ENCODE data around the gene DIRAS1. TPM values are rescaled to one million over a fixed set of nuclear protein-coding genes. Genes with fewer than 3 reads are reported as not detected.

Gene DIRAS1
- total and polyA plus RNA-seq, 4 donors = 0.01 to 0.09 (median 0.08) TPM; not detected in 1

GRCh38 chr19:2732883-2733282 is 11.7 kb upstream of the DIRAS1 start:
- Histone ChIP-seq H3K9me3 (ENCODE audit: control insufficient read depth in 4 of 4, low read length in 3 of 4) (peaks cover 0 to 2% (median 0%) of the 10 kb centered on the region in 4 donors), H3K27me3 (ENCODE audit: control insufficient read depth in 4 of 4, insufficient read depth in 4 of 4, low read length in 3 of 4) (no peaks in the 10 kb centered on the region), H3K27ac (ENCODE audit: low read depth in 1 of 2, low read length in 2 of 2) (no peak overlapping the region), H3K4me1 (ENCODE audit: control insufficient read depth in 4 of 4, insufficient read depth in 4 of 4, low read length in 3 of 4) (no peaks in the 10 kb centered on the region), H3K4me3 (ENCODE audit: low read depth in 1 of 3, low read length in 3 of 3) (no peak overlapping the region), H3K9ac (ENCODE audit: low read depth in 1 of 2, low read length in 2 of 2) (no peak overlapping the region), H3K36me3 (ENCODE audit: control insufficient read depth in 4 of 4, insufficient read depth in 3 of 4, low read depth in 1 of 4, low read length in 3 of 4) (peaks cover 5 to 30% (median 9%) of the 10 kb centered on the region in 4 donors)
- TF ChIP-seq TAF1 (conservative IDR thresholded peaks at IDR 0.05) = no peak
- WGBS = 97% methylated on average over 38 of the region's 38 CpGs
- DNase-seq (ENCODE audit: low spot score) = no peak

GRCh38 chr19:2732157-2732725 is 11.1 kb upstream of the DIRAS1 start:
- no peak for DNase-seq (ENCODE audit: low spot score)
- H3K4me3 ChIP-seq (ENCODE audit: low read depth in 1 of 3, low read length in 3 of 3) = no peak overlapping the region
- H3K27ac ChIP-seq (ENCODE audit: low read depth in 1 of 2, low read length in 2 of 2) = no peak overlapping the region
- H3K9me3 ChIP-seq (ENCODE audit: control insufficient read depth in 4 of 4, low read length in 3 of 4) = peaks cover 0 to 2% (median 0%) of the 10 kb centered on the region in 4 donors
- H3K4me1 ChIP-seq (ENCODE audit: control insufficient read depth in 4 of 4, insufficient read depth in 4 of 4, low read length in 3 of 4) = no peaks in the 10 kb centered on the region
- H3K9ac ChIP-seq (ENCODE audit: low read depth in 1 of 2, low read length in 2 of 2) = no peak overlapping the region
- H3K36me3 ChIP-seq (ENCODE audit: control insufficient read depth in 4 of 4, insufficient read depth in 3 of 4, low read depth in 1 of 4, low read length in 3 of 4) = peaks cover 5 to 30% (median 9%) of the 10 kb centered on the region in 4 donors
- no peak for TF ChIP-seq RXRA (IDR thresholded peaks at IDR 0.05)
- TF ChIP-seq GABPA (IDR thresholded peaks at IDR 0.05 in 1 of 2, conservative IDR thresholded peaks at IDR 0.05 in 1 of 2) = no peak
- TF ChIP-seq HNF4G (IDR thresholded peaks at IDR 0.05) = no peak
- TF ChIP-seq HNF4A (conservative IDR thresholded peaks at IDR 0.05) = no peak
- no peak for TF ChIP-seq JUND (IDR thresholded peaks at IDR 0.05)
- no peak for TF ChIP-seq NR2F2 (IDR thresholded peaks at IDR 0.05)
- no peak for TF ChIP-seq RAD21 (IDR thresholded peaks at IDR 0.05)
- TF ChIP-seq EGR1 (IDR thresholded peaks at IDR 0.05; ENCODE audit: low read depth in 2 of 2) = no peak
- TF ChIP-seq TAF1 (conservative IDR thresholded peaks at IDR 0.05) = no peak
- TF ChIP-seq FOXA1 (IDR thresholded peaks at IDR 0.05) = no peak
- no peak for TF ChIP-seq YY1 (IDR thresholded peaks at IDR 0.05)
- no peaks in the 10 kb centered on the region for H3K27me3 ChIP-seq (ENCODE audit: control insufficient read depth in 4 of 4, insufficient read depth in 4 of 4, low read length in 3 of 4)
- WGBS = 95% methylated on average over 33 of the region's 33 CpGs

DNA sequence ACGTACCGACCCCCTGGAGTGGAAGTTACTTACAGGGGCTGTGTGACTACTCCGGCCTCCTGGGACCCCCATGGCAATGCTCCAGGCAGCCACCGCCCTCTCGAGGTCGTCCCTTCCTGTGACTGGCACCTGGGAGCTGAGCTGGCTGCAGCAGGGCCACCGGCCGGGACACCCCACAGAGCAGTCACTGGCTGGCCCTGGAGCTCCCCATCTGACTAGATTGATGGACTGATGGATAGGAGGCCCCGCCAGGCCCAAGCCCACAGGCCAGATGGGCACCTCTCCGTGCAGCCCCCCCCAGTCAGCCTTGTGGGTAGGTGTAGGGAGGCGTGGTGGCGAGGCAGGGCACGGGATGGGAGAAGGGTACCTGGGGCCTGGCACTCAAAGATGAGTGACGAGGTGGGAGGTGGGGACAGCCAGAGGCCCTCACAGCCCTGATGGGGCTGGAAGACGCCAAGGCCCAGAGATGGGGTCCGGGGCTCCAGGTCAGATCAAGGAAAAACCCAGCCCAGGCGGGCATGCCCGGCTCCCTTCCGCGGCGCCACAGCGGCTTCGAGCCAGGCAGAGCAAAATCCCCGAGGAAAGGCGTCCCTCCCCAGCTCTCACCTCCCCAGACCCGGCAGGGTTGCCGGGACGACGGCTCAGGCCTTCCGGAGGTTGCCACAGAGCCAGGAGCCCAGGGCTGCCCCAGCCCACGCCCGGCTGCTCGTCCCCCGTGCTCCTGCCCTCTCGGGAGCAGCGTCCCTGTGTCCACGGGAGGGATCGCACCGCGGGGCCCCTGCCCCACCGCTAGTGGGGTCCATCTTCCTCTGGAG is 10.2 kb upstream of the DIRAS1 start:
- Histone ChIP-seq H3K27ac (ENCODE audit: low read depth in 1 of 2, low read length in 2 of 2) (no peak overlapping the region), H3K4me1 (ENCODE audit: control insufficient read depth in 4 of 4, insufficient read depth in 4 of 4, low read length in 3 of 4) (no peaks in the 10 kb centered on the region), H3K36me3 (ENCODE audit: control insufficient read depth in 4 of 4, insufficient read depth in 3 of 4, low read depth in 1 of 4, low read length in 3 of 4) (peaks cover under 1 to 24% (median 8%) of the 10 kb centered on the region in 4 donors), H3K9ac (ENCODE audit: low read depth in 1 of 2, low read length in 2 of 2) (no peak overlapping the region), H3K9me3 (ENCODE audit: control insufficient read depth in 4 of 4, low read length in 3 of 4) (peaks cover 0 to under 1% (median 0%) of the 10 kb centered on the region in 4 donors), H3K4me3 (ENCODE audit: low read depth in 1 of 3, low read length in 3 of 3) (no peak overlapping the region), H3K27me3 (ENCODE audit: control insufficient read depth in 4 of 4, insufficient read depth in 4 of 4, low read length in 3 of 4) (no peaks in the 10 kb centered on the region)
- TF ChIP-seq, protein P1, sequence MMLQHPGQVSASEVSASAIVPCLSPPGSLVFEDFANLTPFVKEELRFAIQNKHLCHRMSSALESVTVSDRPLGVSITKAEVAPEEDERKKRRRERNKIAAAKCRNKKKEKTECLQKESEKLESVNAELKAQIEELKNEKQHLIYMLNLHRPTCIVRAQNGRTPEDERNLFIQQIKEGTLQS (IDR thresholded peaks at IDR 0.05) = no peak
- no peak for TF ChIP-seq RAD21 (IDR thresholded peaks at IDR 0.05)
- 92% methylated on average over 41 of the region's 41 CpGs for WGBS
- DNase-seq (ENCODE audit: low spot score) = no peak

Data from liver (tissue), 9 donors.